Right atrium auricular region (tissue), 2 donors: ENCODE data around the gene EPC1. TPM values are rescaled to one million over a fixed set of nuclear protein-coding genes. Genes with fewer than 3 reads are reported as not detected.

ENCODE experiments used
- total RNA-seq, 2 donors: library from RNA; depleted of rRNA; stranded (reverse); fragments of >200 nt; gene quantifications; one replicate each; pipeline ENCODE4 v1.1.0, GENCODE V29; 2016

Gene EPC1
- total RNA-seq, 2 donors from 2014 or later, result 19.5 to 20.1 TPM

Other genes starting within 250 kb of the EPC1 start
- 10 to 100 TPM; 21.9 to 22.7 TPM for gene CCDC7, start 99.0 kb upstream of the EPC1 start, total RNA-seq